ENCODE measurements around the gene GRIK5.

GRCh38 chr19:42006569-42006968 is 63.4 kb downstream of the GRIK5 start:
- no peak for TF ChIP-seq CTCF (conservative IDR thresholded peaks at IDR 0.05)
- no peak for TF ChIP-seq ZFX (IDR thresholded peaks at IDR 0.05)
